SK-N-SH treated with all-trans-retinoic acid at 6 μM for 48 hours (cell line): ENCODE results near the gene NEU4.

Experiments used
- GLIS3 ChIP-seq: fragments of 250-450 bp; sonication (Bioruptor Pico); IDR thresholded peaks from 2 replicates; pipeline ENCODE4 v1.5.0; 2020; ENCODE audit warnings: mild to moderate bottlenecking, moderate library complexity
- RARB ChIP-seq: fragments of 250-450 bp; sonication (Bioruptor Pico); IDR thresholded peaks from 2 replicates; pipeline ENCODE4 v1.8.0; 2021; ENCODE audit warnings: mild to moderate bottlenecking, moderate library complexity
- ZFP3 ChIP-seq: fragments of 250-450 bp; sonication (Bioruptor Pico); IDR thresholded peaks from 2 replicates; pipeline ENCODE4 v1.5.0; 2020; ENCODE audit warnings: mild to moderate bottlenecking, moderate library complexity
- TF ChIP-seq, protein P1 (sequence below): fragments of 250-450 bp; sonication (Bioruptor Pico); IDR thresholded peaks from 2 replicates; pipeline ENCODE4 v1.8.0; 2020; ENCODE audit warnings: mild to moderate bottlenecking, moderate library complexity, borderline replicate concordance
- TF ChIP-seq, protein P2 (sequence below): fragments of 250-450 bp; sonication (Bioruptor Pico); IDR thresholded peaks from 2 replicates; pipeline ENCODE4 v1.8.0; 2021; ENCODE audit warnings: low read depth, mild to moderate bottlenecking, moderate library complexity, borderline replicate concordance
- TF ChIP-seq, protein P3 (sequence below): fragments of 250-450 bp; sonication (Bioruptor Pico); IDR thresholded peaks from 2 replicates; pipeline ENCODE4 v1.5.1; 2020; ENCODE audit warnings: low read depth, mild to moderate bottlenecking, moderate library complexity
- TF ChIP-seq, protein P4 (sequence below): fragments of 250-450 bp; sonication (Bioruptor Pico); IDR thresholded peaks from 2 replicates; pipeline ENCODE4 v1.5.0; 2020; ENCODE audit warnings: mild to moderate bottlenecking, moderate library complexity

DNA sequence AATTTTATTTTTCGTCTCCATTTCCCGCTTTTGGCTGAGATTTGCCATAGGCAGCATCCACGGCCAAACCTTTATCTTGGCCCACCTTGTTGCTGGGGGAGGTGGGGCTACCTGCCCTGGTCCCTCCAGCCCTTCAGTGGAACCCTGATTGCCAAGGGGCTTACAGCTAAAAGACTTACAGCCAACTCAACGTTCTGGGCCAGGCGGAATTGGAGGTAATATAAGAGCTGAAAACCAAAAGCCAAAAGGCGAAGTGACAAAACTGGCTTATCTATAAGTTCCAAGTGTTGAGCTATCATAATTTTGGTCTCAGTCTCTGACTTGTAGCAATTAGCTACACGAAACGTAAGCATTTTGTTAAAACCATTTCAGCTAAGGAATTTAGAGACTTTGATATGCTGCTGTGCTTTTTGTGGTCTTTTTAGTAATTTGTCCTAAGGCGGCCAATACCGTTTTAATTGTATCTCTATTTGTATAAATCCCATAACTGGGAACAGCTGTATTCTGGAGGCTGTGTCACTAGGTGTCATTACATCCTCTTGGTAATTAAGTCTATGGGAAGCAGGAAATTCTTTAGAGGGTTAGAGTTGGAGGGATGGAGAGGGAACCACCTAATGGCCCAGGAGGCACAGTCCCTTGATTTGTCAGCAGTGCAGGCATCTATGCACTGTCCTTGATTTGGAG is 25.7 kb downstream of the NEU4 start:
- TF ChIP-seq, protein P1, sequence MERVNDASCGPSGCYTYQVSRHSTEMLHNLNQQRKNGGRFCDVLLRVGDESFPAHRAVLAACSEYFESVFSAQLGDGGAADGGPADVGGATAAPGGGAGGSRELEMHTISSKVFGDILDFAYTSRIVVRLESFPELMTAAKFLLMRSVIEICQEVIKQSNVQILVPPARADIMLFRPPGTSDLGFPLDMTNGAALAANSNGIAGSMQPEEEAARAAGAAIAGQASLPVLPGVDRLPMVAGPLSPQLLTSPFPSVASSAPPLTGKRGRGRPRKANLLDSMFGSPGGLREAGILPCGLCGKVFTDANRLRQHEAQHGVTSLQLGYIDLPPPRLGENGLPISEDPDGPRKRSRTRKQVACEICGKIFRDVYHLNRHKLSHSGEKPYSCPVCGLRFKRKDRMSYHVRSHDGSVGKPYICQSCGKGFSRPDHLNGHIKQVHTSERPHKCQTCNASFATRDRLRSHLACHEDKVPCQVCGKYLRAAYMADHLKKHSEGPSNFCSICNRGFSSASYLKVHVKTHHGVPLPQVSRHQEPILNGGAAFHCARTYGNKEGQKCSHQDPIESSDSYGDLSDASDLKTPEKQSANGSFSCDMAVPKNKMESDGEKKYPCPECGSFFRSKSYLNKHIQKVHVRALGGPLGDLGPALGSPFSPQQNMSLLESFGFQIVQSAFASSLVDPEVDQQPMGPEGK (CRISPR knock-in tag): no peak
- no peak for TF ChIP-seq GLIS3 (CRISPR knock-in tag)
- TF ChIP-seq, protein P2, sequence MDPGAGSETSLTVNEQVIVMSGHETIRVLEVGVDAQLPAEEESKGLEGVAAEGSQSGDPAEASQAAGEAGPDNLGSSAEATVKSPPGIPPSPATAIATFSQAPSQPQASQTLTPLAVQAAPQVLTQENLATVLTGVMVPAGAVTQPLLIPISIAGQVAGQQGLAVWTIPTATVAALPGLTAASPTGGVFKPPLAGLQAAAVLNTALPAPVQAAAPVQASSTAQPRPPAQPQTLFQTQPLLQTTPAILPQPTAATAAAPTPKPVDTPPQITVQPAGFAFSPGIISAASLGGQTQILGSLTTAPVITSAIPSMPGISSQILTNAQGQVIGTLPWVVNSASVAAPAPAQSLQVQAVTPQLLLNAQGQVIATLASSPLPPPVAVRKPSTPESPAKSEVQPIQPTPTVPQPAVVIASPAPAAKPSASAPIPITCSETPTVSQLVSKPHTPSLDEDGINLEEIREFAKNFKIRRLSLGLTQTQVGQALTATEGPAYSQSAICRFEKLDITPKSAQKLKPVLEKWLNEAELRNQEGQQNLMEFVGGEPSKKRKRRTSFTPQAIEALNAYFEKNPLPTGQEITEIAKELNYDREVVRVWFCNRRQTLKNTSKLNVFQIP (CRISPR knock-in tag): no peak
- TF ChIP-seq, protein P3, sequence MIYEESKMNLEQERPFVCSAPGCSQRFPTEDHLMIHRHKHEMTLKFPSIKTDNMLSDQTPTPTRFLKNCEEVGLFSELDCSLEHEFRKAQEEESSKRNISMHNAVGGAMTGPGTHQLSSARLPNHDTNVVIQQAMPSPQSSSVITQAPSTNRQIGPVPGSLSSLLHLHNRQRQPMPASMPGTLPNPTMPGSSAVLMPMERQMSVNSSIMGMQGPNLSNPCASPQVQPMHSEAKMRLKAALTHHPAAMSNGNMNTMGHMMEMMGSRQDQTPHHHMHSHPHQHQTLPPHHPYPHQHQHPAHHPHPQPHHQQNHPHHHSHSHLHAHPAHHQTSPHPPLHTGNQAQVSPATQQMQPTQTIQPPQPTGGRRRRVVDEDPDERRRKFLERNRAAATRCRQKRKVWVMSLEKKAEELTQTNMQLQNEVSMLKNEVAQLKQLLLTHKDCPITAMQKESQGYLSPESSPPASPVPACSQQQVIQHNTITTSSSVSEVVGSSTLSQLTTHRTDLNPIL (CRISPR knock-in tag): no peak
- no peak for TF ChIP-seq ZFP3 (CRISPR knock-in tag)
- no peak for TF ChIP-seq RARB (CRISPR knock-in tag)
- TF ChIP-seq, protein P4, sequence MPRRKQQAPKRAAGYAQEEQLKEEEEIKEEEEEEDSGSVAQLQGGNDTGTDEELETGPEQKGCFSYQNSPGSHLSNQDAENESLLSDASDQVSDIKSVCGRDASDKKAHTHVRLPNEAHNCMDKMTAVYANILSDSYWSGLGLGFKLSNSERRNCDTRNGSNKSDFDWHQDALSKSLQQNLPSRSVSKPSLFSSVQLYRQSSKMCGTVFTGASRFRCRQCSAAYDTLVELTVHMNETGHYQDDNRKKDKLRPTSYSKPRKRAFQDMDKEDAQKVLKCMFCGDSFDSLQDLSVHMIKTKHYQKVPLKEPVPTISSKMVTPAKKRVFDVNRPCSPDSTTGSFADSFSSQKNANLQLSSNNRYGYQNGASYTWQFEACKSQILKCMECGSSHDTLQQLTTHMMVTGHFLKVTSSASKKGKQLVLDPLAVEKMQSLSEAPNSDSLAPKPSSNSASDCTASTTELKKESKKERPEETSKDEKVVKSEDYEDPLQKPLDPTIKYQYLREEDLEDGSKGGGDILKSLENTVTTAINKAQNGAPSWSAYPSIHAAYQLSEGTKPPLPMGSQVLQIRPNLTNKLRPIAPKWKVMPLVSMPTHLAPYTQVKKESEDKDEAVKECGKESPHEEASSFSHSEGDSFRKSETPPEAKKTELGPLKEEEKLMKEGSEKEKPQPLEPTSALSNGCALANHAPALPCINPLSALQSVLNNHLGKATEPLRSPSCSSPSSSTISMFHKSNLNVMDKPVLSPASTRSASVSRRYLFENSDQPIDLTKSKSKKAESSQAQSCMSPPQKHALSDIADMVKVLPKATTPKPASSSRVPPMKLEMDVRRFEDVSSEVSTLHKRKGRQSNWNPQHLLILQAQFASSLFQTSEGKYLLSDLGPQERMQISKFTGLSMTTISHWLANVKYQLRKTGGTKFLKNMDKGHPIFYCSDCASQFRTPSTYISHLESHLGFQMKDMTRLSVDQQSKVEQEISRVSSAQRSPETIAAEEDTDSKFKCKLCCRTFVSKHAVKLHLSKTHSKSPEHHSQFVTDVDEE: no peak
